K562 (cell line): Measurements from ENCODE around the gene BDNF. TPM values are rescaled to one million over a fixed set of nuclear protein-coding genes. Genes with fewer than 3 reads are reported as not detected.

Experiments
- ATAC-seq: fragments of 200-7000 bp; cut with Tn5 transposase; 3 replicates; pipeline ENCODE4 v1.9.1; 2020; ENCODE audit warnings: moderate library complexity
- BruUV-seq: library from RNA; stranded (reverse); fragments of 400-500 nt; replicated peaks from 2 replicates; lab custom pipeline; 2021; lab: Mats Ljungman, UMichigan
- CTCF ChIA-PET: fragments of 300-600 bp; formaldehyde crosslinking; extraction: SDS; loops from one replicate; lab custom pipeline; 2021; ENCODE audit warnings: low intra/inter-chr PET ratio; lab: Yijun Ruan, JAX
- POLR2A ChIA-PET: fragments of 300-600, 350-650 bp; sonication (Branson Sonifier 250); formaldehyde crosslinking; extraction: SDS; loops from one replicate; lab custom pipeline; 2021; ENCODE audit warnings: antibody characterized with exemption, inconsistent platforms; lab: Yijun Ruan, JAX
- DNase-seq, 4 experiments: peaks; one replicate each; pipeline versions ENCODE4 v3.0.0 to v3.0.0-alpha.2; 2011 to 2018; ENCODE audit warnings: low spot score in 3 of 4, mixed read lengths in 3 of 4; ENCODE audit errors: extremely low read depth in 1 of 4
- FAIRE-seq: peaks from 2 replicates; lab custom pipeline; 2011; peaks lifted over from hg19 to GRCh38; lab: Jason Lieb, UNC
- H2AFZ ChIP-seq: 2 replicates; pipeline ENCODE4 v1.6.0; 2011; ENCODE audit warnings: low read depth, low read length, control low read depth, inconsistent platforms
- H3K27ac ChIP-seq: fragments of 200-600 bp; 3 replicates; pipeline ENCODE4 v1.8.0; 2011; ENCODE audit warnings: low read depth, mild to moderate bottlenecking, control low read depth, inconsistent platforms, low read length, moderate library complexity, mixed read lengths; ENCODE audit errors: extremely low read depth
- H3K27me3 ChIP-seq, 2 experiments: fragments of 300-600 bp in 1 of 2; 2 replicates in 1 of 2; 3 replicates in 1 of 2; pipeline versions ENCODE4 v1.6.0 to v1.8.0; 2011; ENCODE audit warnings: inconsistent platforms in 2 of 2, low read length in 2 of 2, mild to moderate bottlenecking in 1 of 2, mixed read lengths in 1 of 2, moderate library complexity in 1 of 2; ENCODE audit not compliant: control insufficient read depth in 2 of 2, insufficient read depth in 2 of 2
- H3K36me3 ChIP-seq: fragments of 300-600 bp; 3 replicates; pipeline ENCODE4 v1.8.0; 2011; ENCODE audit warnings: mild to moderate bottlenecking, low read length, inconsistent platforms; ENCODE audit not compliant: control insufficient read depth, insufficient read depth
- H3K4me1 ChIP-seq, 2 experiments: fragments of 200-600 bp in 1 of 2; replicated peaks in 1 of 2; 2 replicates in 1 of 2; 3 replicates in 1 of 2; pipeline versions ENCODE4 v1.5.1 to v1.8.0; 2011; ENCODE audit warnings: inconsistent platforms in 2 of 2, low read length in 2 of 2, mild to moderate bottlenecking in 1 of 2, mixed read lengths in 1 of 2, moderate library complexity in 1 of 2; ENCODE audit not compliant: control insufficient read depth in 2 of 2, insufficient read depth in 2 of 2
- H3K4me2 ChIP-seq: 2 replicates; pipeline ENCODE4 v1.6.1; 2011; ENCODE audit warnings: low read length, control low read depth, inconsistent platforms, mixed read lengths; ENCODE audit not compliant: insufficient read depth
- H3K4me3 ChIP-seq: fragments of 200-600 bp; sonication (generic), shearing (Covaris generic); 2 replicates; pipeline ENCODE4 v1.5.1; 2016; ENCODE audit warnings: control low read depth, inconsistent platforms
- H3K79me2 ChIP-seq: fragments of 200-600 bp; 3 replicates; pipeline ENCODE4 v1.8.0; 2011; ENCODE audit warnings: low read length, inconsistent platforms; ENCODE audit not compliant: control insufficient read depth, insufficient read depth
- H3K9ac ChIP-seq, 2 experiments: 2 replicates each; pipeline versions ENCODE4 v1.6.0 to v1.6.1; 2011; ENCODE audit warnings: low read depth in 2 of 2, low read length in 2 of 2, control low read depth in 1 of 2, inconsistent platforms in 1 of 2, mild to moderate bottlenecking in 1 of 2, mixed read lengths in 1 of 2; ENCODE audit not compliant: insufficient read depth in 1 of 2
- H3K9me1 ChIP-seq: one replicate; pipeline ENCODE4 v1.6.0; 2011; ENCODE audit warnings: inconsistent platforms, mild to moderate bottlenecking, low read length, moderate library complexity; ENCODE audit not compliant: control insufficient read depth, insufficient read depth
- H3K9me3 ChIP-seq: replicated peaks from 2 replicates; pipeline ENCODE4 v1.5.1; 2011; ENCODE audit warnings: low read depth, low read length, inconsistent platforms; ENCODE audit not compliant: control insufficient read depth, insufficient read depth
- H4K20me1 ChIP-seq: replicated peaks from 2 replicates; pipeline ENCODE4 v1.6.1; 2011; ENCODE audit warnings: low read length, inconsistent platforms, mixed read lengths; ENCODE audit not compliant: control insufficient read depth, insufficient read depth
- CBX2 ChIP-seq: fragments of 200-600 bp; sonication (generic); IDR thresholded peaks from one replicate; pipeline ENCODE4 v1.6.1; 2012; ENCODE audit warnings: mild to moderate bottlenecking, low read length, inconsistent platforms; ENCODE audit not compliant: insufficient read depth, poor library complexity, severe bottlenecking
- HNRNPK ChIP-seq: fragments of 200-400 bp; formaldehyde crosslinking; IDR thresholded peaks from one replicate; pipeline ENCODE4 v1.6.1; 2018; ENCODE audit warnings: mild to moderate bottlenecking, low read depth, low read length; ENCODE audit not compliant: poor library complexity, severe bottlenecking
- MECOM ChIP-seq: fragments of 250-450 bp; sonication (Bioruptor Pico); IDR thresholded peaks from 2 replicates; pipeline ENCODE4 v1.8.0; 2022; ENCODE audit warnings: inconsistent platforms
- MYBL2 ChIP-seq, 2 experiments: fragments of 450-650 bp in 1 of 2; sonication (generic) in 1 of 2; formaldehyde crosslinking in 1 of 2; IDR thresholded peaks; 2 replicates each; pipeline versions ENCODE4 v1.6.1 to v1.8.1; 2017 to 2022; ENCODE audit warnings: borderline replicate concordance in 1 of 2, inconsistent platforms in 1 of 2, low read depth in 1 of 2, mild to moderate bottlenecking in 1 of 2, missing genetic modification reagents in 1 of 2, moderate library complexity in 1 of 2
- NFXL1 ChIP-seq: fragments of 450-650 bp; formaldehyde crosslinking; IDR thresholded peaks from 2 replicates; pipeline ENCODE4 v1.4.0; 2021; ENCODE audit warnings: mild to moderate bottlenecking
- RBM22 ChIP-seq: fragments of 200-400 bp; formaldehyde crosslinking; IDR thresholded peaks from 2 replicates; pipeline ENCODE4 v1.6.1; 2018; ENCODE audit warnings: low read length, low read depth; ENCODE audit not compliant: poor library complexity, severe bottlenecking
- SIN3B ChIP-seq: fragments of 450-650 bp; IDR thresholded peaks from 2 replicates; pipeline ENCODE4 v1.6.1; 2017; ENCODE audit warnings: low read depth, mild to moderate bottlenecking, moderate library complexity
- SMARCA4 ChIP-seq: fragments of 450-650 bp; IDR thresholded peaks from 2 replicates; pipeline ENCODE4 v1.6.1; 2016
- SRF ChIP-seq, 2 experiments: fragments of 250-450, 450-650 bp in 1 of 2; sonication (Bioruptor Pico) in 1 of 2; sonication (generic) in 1 of 2; formaldehyde crosslinking; IDR thresholded peaks; 2 replicates each; pipeline versions ENCODE4 v1.5.0 to v1.5.1; 2020 to 2022; ENCODE audit warnings: mild to moderate bottlenecking in 1 of 2, missing genetic modification reagents in 1 of 2
- ZNF444 ChIP-seq: fragments of 250-450 bp; sonication (Bioruptor Pico); IDR thresholded peaks from 2 replicates; pipeline ENCODE4 v1.4.0; 2020; ENCODE audit warnings: mild to moderate bottlenecking, moderate library complexity
- ZNF696 ChIP-seq: fragments of 250-450 bp; sonication (Bioruptor Pico); conservative IDR thresholded peaks from 2 replicates; pipeline ENCODE4 v1.4.0; 2020; ENCODE audit warnings: mild to moderate bottlenecking, moderate library complexity
- WGBS: fragments of 100-300 bp; shearing (Covaris generic); methylation state at CpG from one replicate; pipeline ENCODE4 v1.1.6; 2016; ENCODE audit warnings: low coverage, mixed read lengths; ENCODE audit not compliant: insufficient coverage; ENCODE audit errors: missing lambda C conversion rate; 5-methylcytosine and 5-hydroxymethylcytosine counted together
- in situ Hi-C: fragments of 300-500 bp; cut with MboI; formaldehyde crosslinking; loops from 4 replicates; pipeline ENCODE4 v1.15.0; 2018; ENCODE audit warnings: inconsistent platforms, mixed read lengths
- intact Hi-C: fragments of 100-400 bp; cut with micrococcal nuclease; formaldehyde crosslinking; loops from 2 replicates; pipeline ENCODE4 v1.14.2; 2022
- polyA plus RNA-seq, 8 experiments: library from polyadenylated mRNA; depleted of rRNA in 4 of 8; stranded (reverse) in 5 of 8; unstranded in 3 of 8; fragments of >200 nt; fragmentation: Nextera tagmentation in 2 of 8; fragmentation: Illumina TruSeq in 1 of 8; extraction: Ambion mirVana in 2 of 8; extraction: Trizol in 1 of 8; gene quantifications; 2 replicates each; pipeline versions ENCODE4 v1.2.1 to v1.2.3, GENCODE V29; 2011 to 2014; ENCODE audit warnings: inconsistent platforms in 1 of 8, missing spikeins in 1 of 8
- total RNA-seq, 7 experiments: library from RNA; depleted of rRNA in 6 of 7; stranded (reverse); fragments of >200 nt in 6 of 7; fragmentation: Illumina TruSeq in 2 of 7; extraction: Trizol in 2 of 7; gene quantifications; 2 replicates each; pipeline versions ENCODE4 v1.2.1 to v1.2.3, GENCODE V29; 2011 to 2021; ENCODE audit warnings: low replicate concordance in 1 of 7
- TF ChIP-seq, protein P1 (sequence below): fragments of 450-650 bp; IDR thresholded peaks from 2 replicates; pipeline ENCODE4 v1.6.1; 2018; ENCODE audit warnings: mild to moderate bottlenecking, low read depth; ENCODE audit not compliant: partially characterized antibody
- TF ChIP-seq, protein P2 (sequence below), 2 experiments: IDR thresholded peaks in 1 of 2; conservative IDR thresholded peaks in 1 of 2; 2 replicates each; pipeline ENCODE4 v1.6.1; 2016; ENCODE audit warnings: low read depth in 2 of 2, mild to moderate bottlenecking in 1 of 2, missing compliant biosample characterization in 1 of 2, missing genetic modification characterization in 1 of 2, moderate library complexity in 1 of 2
- TF ChIP-seq, protein P3 (sequence below): sonication (generic); formaldehyde crosslinking; IDR thresholded peaks from 2 replicates; pipeline ENCODE4 v1.8.0; 2022; ENCODE audit warnings: missing genetic modification reagents, mild to moderate bottlenecking, borderline replicate concordance

The BDNF gene
- total and polyA plus RNA-seq, 9 of the 15 experiments (the other 6 are each of a cell fraction or from before 2014, with no cell fraction given): 0.04 TPM; not detected in 8

DNA sequence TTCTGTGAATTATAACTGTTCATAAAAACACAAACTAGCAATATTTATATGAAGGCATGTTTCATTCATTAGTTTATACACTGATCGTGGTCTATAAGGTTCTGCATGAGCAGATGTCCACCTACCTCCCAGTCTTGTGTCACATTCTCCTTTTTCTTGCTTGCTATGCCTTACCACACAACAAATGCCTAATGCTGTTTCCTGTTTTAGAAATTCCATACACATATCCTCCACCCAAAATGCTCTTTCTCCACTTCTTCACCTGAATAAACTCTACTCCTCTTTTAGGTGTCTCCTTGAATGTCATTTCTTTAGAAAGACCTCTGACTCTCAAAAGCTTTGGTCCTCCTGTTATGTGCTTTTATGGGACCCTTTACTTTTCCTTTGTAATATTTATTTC, 88.9 kb downstream of the BDNF start:
- CTCF ChIA-PET: no interaction called here
- no peaks in the 10 kb centered on the region for H3K9me1 ChIP-seq
- H3K9ac ChIP-seq: no peak overlapping the region
- no peaks in the 10 kb centered on the region for H3K27me3 ChIP-seq
- intact Hi-C loops: no loop called here
- no peaks in the 10 kb centered on the region for H3K36me3 ChIP-seq
- H2AFZ ChIP-seq: no peak overlapping the region
- H3K4me1 ChIP-seq: no peaks in the 10 kb centered on the region
- in situ Hi-C loops: no loop called here
- no peak overlapping the region for H3K27ac ChIP-seq
- 5% methylated on average over 1 of the region's 1 CpG for WGBS
- no peaks in the 10 kb centered on the region for H3K79me2 ChIP-seq
- BruUV-seq: no TSS peak
- no peak overlapping the region for H3K4me2 ChIP-seq
- no peak overlapping the region for H3K4me3 ChIP-seq
- no peak for ATAC-seq
- POLR2A ChIA-PET: interaction anchor here (0.6 kb wide), 1 partner anchor 1464 kb away, joined by 3 read pairs; no protein-coding TSS in a partner anchor
- no peaks in the 10 kb centered on the region for H3K9me3 ChIP-seq
- DNase-seq: no peak
- FAIRE-seq: no peak
- H4K20me1 ChIP-seq: no peaks in the 10 kb centered on the region
- no peak for TF ChIP-seq SRF (CRISPR knock-in tag; IDR thresholded peaks at IDR 0.05)
- no peak for TF ChIP-seq SMARCA4
- TF ChIP-seq NFXL1 (CRISPR knock-in tag): no peak
- TF ChIP-seq, protein P1, sequence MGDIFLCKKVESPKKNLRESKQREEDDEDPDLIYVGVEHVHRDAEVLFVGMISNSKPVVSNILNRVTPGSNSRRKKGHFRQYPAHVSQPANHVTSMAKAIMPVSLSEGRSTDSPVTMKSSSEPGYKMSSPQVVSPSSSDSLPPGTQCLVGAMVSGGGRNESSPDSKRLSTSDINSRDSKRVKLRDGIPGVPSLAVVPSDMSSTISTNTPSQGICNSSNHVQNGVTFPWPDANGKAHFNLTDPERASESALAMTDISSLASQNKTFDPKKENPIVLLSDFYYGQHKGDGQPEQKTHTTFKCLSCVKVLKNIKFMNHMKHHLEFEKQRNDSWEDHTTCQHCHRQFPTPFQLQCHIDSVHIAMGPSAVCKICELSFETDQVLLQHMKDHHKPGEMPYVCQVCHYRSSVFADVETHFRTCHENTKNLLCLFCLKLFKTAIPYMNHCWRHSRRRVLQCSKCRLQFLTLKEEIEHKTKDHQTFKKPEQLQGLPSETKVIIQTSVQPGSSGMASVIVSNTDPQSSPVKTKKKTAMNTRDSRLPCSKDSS: no peak
- no peak for TF ChIP-seq SIN3B
- no peak for TF ChIP-seq RBM22
- TF ChIP-seq, protein P2, sequence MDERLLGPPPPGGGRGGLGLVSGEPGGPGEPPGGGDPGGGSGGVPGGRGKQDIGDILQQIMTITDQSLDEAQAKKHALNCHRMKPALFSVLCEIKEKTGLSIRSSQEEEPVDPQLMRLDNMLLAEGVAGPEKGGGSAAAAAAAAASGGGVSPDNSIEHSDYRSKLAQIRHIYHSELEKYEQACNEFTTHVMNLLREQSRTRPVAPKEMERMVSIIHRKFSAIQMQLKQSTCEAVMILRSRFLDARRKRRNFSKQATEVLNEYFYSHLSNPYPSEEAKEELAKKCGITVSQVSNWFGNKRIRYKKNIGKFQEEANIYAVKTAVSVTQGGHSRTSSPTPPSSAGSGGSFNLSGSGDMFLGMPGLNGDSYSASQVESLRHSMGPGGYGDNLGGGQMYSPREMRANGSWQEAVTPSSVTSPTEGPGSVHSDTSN (CRISPR knock-in tag; IDR thresholded peaks at IDR 0.05; ENCODE audit: low read depth): no peak
- TF ChIP-seq, protein P2 (tag; conservative IDR thresholded peaks at IDR 0.05; ENCODE audit: low read depth): no peak
- no peak for TF ChIP-seq ZNF696 (CRISPR knock-in tag)
- TF ChIP-seq ZNF444 (CRISPR knock-in tag): no peak
- TF ChIP-seq CBX2: no peak
- TF ChIP-seq, protein P3, sequence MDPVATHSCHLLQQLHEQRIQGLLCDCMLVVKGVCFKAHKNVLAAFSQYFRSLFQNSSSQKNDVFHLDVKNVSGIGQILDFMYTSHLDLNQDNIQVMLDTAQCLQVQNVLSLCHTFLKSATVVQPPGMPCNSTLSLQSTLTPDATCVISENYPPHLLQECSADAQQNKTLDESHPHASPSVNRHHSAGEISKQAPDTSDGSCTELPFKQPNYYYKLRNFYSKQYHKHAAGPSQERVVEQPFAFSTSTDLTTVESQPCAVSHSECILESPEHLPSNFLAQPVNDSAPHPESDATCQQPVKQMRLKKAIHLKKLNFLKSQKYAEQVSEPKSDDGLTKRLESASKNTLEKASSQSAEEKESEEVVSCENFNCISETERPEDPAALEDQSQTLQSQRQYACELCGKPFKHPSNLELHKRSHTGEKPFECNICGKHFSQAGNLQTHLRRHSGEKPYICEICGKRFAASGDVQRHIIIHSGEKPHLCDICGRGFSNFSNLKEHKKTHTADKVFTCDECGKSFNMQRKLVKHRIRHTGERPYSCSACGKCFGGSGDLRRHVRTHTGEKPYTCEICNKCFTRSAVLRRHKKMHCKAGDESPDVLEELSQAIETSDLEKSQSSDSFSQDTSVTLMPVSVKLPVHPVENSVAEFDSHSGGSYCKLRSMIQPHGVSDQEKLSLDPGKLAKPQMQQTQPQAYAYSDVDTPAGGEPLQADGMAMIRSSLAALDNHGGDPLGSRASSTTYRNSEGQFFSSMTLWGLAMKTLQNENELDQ (CRISPR knock-in tag): no peak
- TF ChIP-seq HNRNPK: no peak
- TF ChIP-seq MECOM: no peak
- no peak for TF ChIP-seq MYBL2 (IDR thresholded peaks at IDR 0.05; ENCODE audit: low read depth)
- no peak for TF ChIP-seq MYBL2 (CRISPR knock-in tag; IDR thresholded peaks at IDR 0.05; ENCODE audit: borderline replicate concordance)
